K562 (cell line): ENCODE data around the gene EFEMP2. TPM values are rescaled to one million over a fixed set of nuclear protein-coding genes. Genes with fewer than 3 reads are reported as not detected.
A peak's percentile ranks its signal among the peaks of the same experiment; 100 is the strongest.

Source experiments
- FIP1L1 ChIP-seq: fragments of 200-400 bp; formaldehyde crosslinking; IDR thresholded peaks from 2 replicates; pipeline ENCODE4 v1.6.1; 2018; ENCODE audit warnings: mild to moderate bottlenecking, low read depth, low read length; ENCODE audit not compliant: poor library complexity, severe bottlenecking
- HOXB6 ChIP-seq: fragments of 250-450 bp; sonication (Bioruptor Pico); IDR thresholded peaks from 2 replicates; pipeline ENCODE4 v1.5.1; 2022; ENCODE audit warnings: mild to moderate bottlenecking, borderline replicate concordance
- POLR3G ChIP-seq: IDR thresholded peaks from 2 replicates; pipeline ENCODE4 v1.6.1; 2011; ENCODE audit not compliant: insufficient read length, insufficient replicate concordance; ENCODE audit errors: extremely low read depth
- PRPF4 ChIP-seq: fragments of 200-400 bp; formaldehyde crosslinking; IDR thresholded peaks from one replicate; pipeline ENCODE4 v1.6.1; 2017; ENCODE audit warnings: low read length, low read depth, mild to moderate bottlenecking; ENCODE audit not compliant: insufficient read depth, poor library complexity, severe bottlenecking
- PTRF ChIP-seq: fragments of 450-650 bp; IDR thresholded peaks from 2 replicates; pipeline ENCODE4 v1.6.1; 2016; ENCODE audit warnings: mild to moderate bottlenecking, missing genetic modification characterization, missing compliant biosample characterization
- SREBF1 ChIP-seq: fragments of 150-350 bp; IDR thresholded peaks from 2 replicates; pipeline ENCODE4 v1.6.1; 2014; ENCODE audit warnings: antibody characterized with exemption, low read depth, low read length, borderline replicate concordance
- ZC3H4 ChIP-seq: sonication (generic); formaldehyde crosslinking; IDR thresholded peaks from 2 replicates; pipeline ENCODE4 v1.9.0; 2021; ENCODE audit warnings: missing genetic modification reagents, borderline replicate concordance
- ZNF282 ChIP-seq: sonication (generic); formaldehyde crosslinking; IDR thresholded peaks from 2 replicates; pipeline ENCODE4 v1.8.1; 2023; ENCODE audit warnings: missing genetic modification reagents
- ZNF695 ChIP-seq: fragments of 450-650 bp; formaldehyde crosslinking; IDR thresholded peaks from 2 replicates; pipeline ENCODE4 v1.4.0; 2020; ENCODE audit warnings: mild to moderate bottlenecking, moderate library complexity
- polyA plus RNA-seq, 8 experiments: library from polyadenylated mRNA; depleted of rRNA in 4 of 8; stranded (reverse) in 5 of 8; unstranded in 3 of 8; fragments of >200 nt; fragmentation: Nextera tagmentation in 2 of 8; fragmentation: Illumina TruSeq in 1 of 8; extraction: Ambion mirVana in 2 of 8; extraction: Trizol in 1 of 8; gene quantifications; 2 replicates each; pipeline versions ENCODE4 v1.2.1 to v1.2.3, GENCODE V29; 2011 to 2014; ENCODE audit warnings: inconsistent platforms in 1 of 8, missing spikeins in 1 of 8
- total RNA-seq, 7 experiments: library from RNA; depleted of rRNA in 6 of 7; stranded (reverse); fragments of >200 nt in 6 of 7; fragmentation: Illumina TruSeq in 2 of 7; extraction: Trizol in 2 of 7; gene quantifications; 2 replicates each; pipeline versions ENCODE4 v1.2.1 to v1.2.3, GENCODE V29; 2011 to 2021; ENCODE audit warnings: low replicate concordance in 1 of 7
- TF ChIP-seq, protein P1 (sequence below): sonication (generic); formaldehyde crosslinking; IDR thresholded peaks from 2 replicates; pipeline ENCODE4 v1.8.0; 2022; ENCODE audit warnings: mild to moderate bottlenecking, missing genetic modification reagents, borderline replicate concordance
- TF ChIP-seq, protein P2 (sequence below), 2 experiments: fragments of 450-650 bp in 1 of 2; sonication (generic) in 1 of 2; formaldehyde crosslinking in 1 of 2; IDR thresholded peaks; 2 replicates each; pipeline versions ENCODE4 v1.7.1 to v1.9.0; 2016 to 2022; ENCODE audit warnings: inconsistent platforms in 1 of 2, mild to moderate bottlenecking in 1 of 2, missing genetic modification reagents in 1 of 2
- TF ChIP-seq, protein P3 (sequence below): fragments of 250-450 bp; sonication (Bioruptor Pico); IDR thresholded peaks from 2 replicates; pipeline ENCODE4 v1.8.0; 2022; ENCODE audit warnings: inconsistent platforms

The EFEMP2 gene
- total and polyA plus RNA-seq, 9 of the 15 experiments (the other 6 are each of a cell fraction or from before 2014, with no cell fraction given), result 0.07 to 2.9 (median 0.69) TPM; not detected in 1

DNA sequence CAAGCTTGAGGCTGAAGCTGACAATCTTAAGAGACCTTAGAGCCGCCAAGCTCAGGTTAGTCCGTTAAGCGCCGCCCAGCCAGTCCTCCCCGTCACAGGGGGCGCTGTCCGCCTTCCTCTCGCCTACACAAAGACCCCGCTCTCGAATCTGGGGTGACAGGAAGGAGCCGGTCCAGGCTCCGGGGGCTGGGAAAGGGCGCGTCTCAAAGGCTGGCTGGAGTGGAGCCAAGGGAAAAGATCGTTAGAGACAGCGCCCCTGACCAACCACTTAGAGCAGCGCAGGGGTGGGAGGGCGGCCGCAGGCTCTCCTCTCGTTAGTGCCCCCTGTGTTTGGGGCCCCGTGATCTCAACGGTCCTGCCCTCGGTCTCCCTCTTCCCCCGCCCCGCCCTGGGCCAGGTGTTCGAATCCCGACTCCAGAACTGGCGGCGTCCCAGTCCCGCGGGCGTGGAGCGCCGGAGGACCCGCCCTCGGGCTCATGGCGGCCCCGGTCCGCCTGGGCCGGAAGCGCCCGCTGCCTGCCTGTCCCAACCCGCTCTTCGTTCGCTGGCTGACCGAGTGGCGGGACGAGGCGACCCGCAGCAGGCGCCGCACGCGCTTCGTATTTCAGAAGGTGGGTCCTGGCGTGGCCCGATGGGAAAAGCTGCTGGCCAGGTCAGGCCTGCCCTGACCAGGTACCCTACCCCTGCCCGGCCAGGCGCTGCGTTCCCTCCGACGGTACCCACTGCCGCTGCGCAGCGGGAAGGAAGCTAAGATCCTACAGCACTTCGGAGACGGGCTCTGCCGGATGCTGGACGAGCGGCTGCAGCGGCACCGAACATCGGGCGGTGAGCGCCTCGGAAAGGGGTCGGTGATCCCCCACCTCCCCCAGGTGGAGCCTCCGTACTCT, 12.1 kb downstream of the EFEMP2 start, which contains the start of gene MUS81 (continued):
- TF ChIP-seq, protein P1, sequence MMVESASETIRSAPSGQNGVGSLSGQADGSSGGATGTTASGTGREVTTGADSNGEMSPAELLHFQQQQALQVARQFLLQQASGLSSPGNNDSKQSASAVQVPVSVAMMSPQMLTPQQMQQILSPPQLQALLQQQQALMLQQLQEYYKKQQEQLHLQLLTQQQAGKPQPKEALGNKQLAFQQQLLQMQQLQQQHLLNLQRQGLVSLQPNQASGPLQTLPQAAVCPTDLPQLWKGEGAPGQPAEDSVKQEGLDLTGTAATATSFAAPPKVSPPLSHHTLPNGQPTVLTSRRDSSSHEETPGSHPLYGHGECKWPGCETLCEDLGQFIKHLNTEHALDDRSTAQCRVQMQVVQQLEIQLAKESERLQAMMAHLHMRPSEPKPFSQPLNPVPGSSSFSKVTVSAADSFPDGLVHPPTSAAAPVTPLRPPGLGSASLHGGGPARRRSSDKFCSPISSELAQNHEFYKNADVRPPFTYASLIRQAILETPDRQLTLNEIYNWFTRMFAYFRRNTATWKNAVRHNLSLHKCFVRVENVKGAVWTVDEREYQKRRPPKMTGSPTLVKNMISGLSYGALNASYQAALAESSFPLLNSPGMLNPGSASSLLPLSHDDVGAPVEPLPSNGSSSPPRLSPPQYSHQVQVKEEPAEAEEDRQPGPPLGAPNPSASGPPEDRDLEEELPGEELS (CRISPR knock-in tag), result 0 out of 2 replicates have a peak, but pooled peaks have one; percentile 64
- TF ChIP-seq ZNF695 (CRISPR knock-in tag) (no peak), SREBF1 (peak; percentile 80; the same call in 1 of the 2 replicates), PRPF4 (peak; percentile 76), PTRF (tag) (no peak), ZNF282 (CRISPR knock-in tag) (no peak), FIP1L1 (no peak), HOXB6 (CRISPR knock-in tag) (no peak), ZC3H4 (CRISPR knock-in tag) (peak; percentile 80), POLR3G (no peak)
- TF ChIP-seq, protein P2, sequence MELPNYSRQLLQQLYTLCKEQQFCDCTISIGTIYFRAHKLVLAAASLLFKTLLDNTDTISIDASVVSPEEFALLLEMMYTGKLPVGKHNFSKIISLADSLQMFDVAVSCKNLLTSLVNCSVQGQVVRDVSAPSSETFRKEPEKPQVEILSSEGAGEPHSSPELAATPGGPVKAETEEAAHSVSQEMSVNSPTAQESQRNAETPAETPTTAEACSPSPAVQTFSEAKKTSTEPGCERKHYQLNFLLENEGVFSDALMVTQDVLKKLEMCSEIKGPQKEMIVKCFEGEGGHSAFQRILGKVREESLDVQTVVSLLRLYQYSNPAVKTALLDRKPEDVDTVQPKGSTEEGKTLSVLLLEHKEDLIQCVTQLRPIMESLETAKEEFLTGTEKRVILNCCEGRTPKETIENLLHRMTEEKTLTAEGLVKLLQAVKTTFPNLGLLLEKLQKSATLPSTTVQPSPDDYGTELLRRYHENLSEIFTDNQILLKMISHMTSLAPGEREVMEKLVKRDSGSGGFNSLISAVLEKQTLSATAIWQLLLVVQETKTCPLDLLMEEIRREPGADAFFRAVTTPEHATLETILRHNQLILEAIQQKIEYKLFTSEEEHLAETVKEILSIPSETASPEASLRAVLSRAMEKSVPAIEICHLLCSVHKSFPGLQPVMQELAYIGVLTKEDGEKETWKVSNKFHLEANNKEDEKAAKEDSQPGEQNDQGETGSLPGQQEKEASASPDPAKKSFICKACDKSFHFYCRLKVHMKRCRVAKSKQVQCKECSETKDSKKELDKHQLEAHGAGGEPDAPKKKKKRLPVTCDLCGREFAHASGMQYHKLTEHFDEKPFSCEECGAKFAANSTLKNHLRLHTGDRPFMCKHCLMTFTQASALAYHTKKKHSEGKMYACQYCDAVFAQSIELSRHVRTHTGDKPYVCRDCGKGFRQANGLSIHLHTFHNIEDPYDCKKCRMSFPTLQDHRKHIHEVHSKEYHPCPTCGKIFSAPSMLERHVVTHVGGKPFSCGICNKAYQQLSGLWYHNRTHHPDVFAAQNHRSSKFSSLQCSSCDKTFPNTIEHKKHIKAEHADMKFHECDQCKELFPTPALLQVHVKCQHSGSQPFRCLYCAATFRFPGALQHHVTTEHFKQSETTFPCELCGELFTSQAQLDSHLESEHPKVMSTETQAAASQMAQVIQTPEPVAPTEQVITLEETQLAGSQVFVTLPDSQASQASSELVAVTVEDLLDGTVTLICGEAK (IDR thresholded peaks at IDR 0.05), result peak; percentile 78
- TF ChIP-seq, protein P2 (CRISPR knock-in tag; IDR thresholded peaks at IDR 0.05), result no peak
- TF ChIP-seq, protein P3, sequence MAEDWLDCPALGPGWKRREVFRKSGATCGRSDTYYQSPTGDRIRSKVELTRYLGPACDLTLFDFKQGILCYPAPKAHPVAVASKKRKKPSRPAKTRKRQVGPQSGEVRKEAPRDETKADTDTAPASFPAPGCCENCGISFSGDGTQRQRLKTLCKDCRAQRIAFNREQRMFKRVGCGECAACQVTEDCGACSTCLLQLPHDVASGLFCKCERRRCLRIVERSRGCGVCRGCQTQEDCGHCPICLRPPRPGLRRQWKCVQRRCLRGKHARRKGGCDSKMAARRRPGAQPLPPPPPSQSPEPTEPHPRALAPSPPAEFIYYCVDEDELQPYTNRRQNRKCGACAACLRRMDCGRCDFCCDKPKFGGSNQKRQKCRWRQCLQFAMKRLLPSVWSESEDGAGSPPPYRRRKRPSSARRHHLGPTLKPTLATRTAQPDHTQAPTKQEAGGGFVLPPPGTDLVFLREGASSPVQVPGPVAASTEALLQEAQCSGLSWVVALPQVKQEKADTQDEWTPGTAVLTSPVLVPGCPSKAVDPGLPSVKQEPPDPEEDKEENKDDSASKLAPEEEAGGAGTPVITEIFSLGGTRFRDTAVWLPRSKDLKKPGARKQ (CRISPR knock-in tag), result no peak
